ENCODE measurements around the gene KRTAP12-2.

- TF ChIP-seq POLR2A (IDR thresholded peaks at IDR 0.05; ENCODE audit: low read depth, low read length) = no peak
- no peak for TF ChIP-seq POLR2AphosphoS5 (IDR thresholded peaks at IDR 0.05; ENCODE audit: insufficient read depth, low read depth, low read length)
- TF ChIP-seq, protein P1, sequence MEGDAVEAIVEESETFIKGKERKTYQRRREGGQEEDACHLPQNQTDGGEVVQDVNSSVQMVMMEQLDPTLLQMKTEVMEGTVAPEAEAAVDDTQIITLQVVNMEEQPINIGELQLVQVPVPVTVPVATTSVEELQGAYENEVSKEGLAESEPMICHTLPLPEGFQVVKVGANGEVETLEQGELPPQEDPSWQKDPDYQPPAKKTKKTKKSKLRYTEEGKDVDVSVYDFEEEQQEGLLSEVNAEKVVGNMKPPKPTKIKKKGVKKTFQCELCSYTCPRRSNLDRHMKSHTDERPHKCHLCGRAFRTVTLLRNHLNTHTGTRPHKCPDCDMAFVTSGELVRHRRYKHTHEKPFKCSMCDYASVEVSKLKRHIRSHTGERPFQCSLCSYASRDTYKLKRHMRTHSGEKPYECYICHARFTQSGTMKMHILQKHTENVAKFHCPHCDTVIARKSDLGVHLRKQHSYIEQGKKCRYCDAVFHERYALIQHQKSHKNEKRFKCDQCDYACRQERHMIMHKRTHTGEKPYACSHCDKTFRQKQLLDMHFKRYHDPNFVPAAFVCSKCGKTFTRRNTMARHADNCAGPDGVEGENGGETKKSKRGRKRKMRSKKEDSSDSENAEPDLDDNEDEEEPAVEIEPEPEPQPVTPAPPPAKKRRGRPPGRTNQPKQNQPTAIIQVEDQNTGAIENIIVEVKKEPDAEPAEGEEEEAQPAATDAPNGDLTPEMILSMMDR (IDR thresholded peaks at IDR 0.05; ENCODE audit: extremely low read depth in 1 of 2, insufficient read depth in 1 of 2, low read depth in 1 of 2, low read length in 2 of 2) = no peak
- no peak for TF ChIP-seq MAX (IDR thresholded peaks at IDR 0.05; ENCODE audit: insufficient read depth, insufficient read length)
- no peak for TF ChIP-seq FOS (IDR thresholded peaks at IDR 0.05; ENCODE audit: borderline replicate concordance, insufficient read depth, low read length)
- no peak for TF ChIP-seq EZH2 (IDR thresholded peaks at IDR 0.05; ENCODE audit: borderline replicate concordance, low read depth, low read length, severe bottlenecking)
- no peak for TF ChIP-seq GATA2 (IDR thresholded peaks at IDR 0.05; ENCODE audit: insufficient read depth, insufficient read length, low read depth, low read length)
- no peak for TF ChIP-seq JUN (IDR thresholded peaks at IDR 0.05; ENCODE audit: borderline replicate concordance, insufficient read depth, insufficient read length, low read depth)
Measured at GRCh38 chr21:44700101-44701022, 33.6 kb upstream of the KRTAP12-2 start.

All from endothelial cell of umbilical vein (primary cell).